HG03575 (cell line): Measurements from ENCODE around the gene ENGASE.

Experiments used
- ATAC-seq: cut with Tn5 transposase; IDR thresholded peaks from one replicate; pipeline ENCODE4 v1.9.1; 2021; ENCODE audit not compliant: unreplicated experiment, insufficient number of reproducible peaks, low FRiP score; ENCODE audit errors: extremely low read depth

ENGASE gene

GRCh38 chr17:79106958-79107357, 32.3 kb downstream of the ENGASE start:
- ATAC-seq = no peak

GRCh38 chr17:79107499-79108231, 33.0 kb downstream of the ENGASE start:
- ATAC-seq = no peak

- no peak for ATAC-seq
Measured at GRCh38 chr17:79108232-79108850, 33.7 kb downstream of the ENGASE start.

GRCh38 chr17:79108870-79109269, 34.2 kb downstream of the ENGASE start:
- ATAC-seq = no peak

GRCh38 chr17:79109584-79109983, 35.0 kb downstream of the ENGASE start:
- ATAC-seq = no peak

- ATAC-seq = no peak
Measured at GRCh38 chr17:79111097-79111496, 36.5 kb downstream of the ENGASE start.

- no peak for ATAC-seq
Measured at GRCh38 chr17:79112471-79112870, 37.8 kb downstream of the ENGASE start.

- no peak for ATAC-seq
Measured at GRCh38 chr17:79113699-79114457, 39.3 kb downstream of the ENGASE start.

- ATAC-seq = no peak
Measured at GRCh38 chr17:79114458-79115301, 40.1 kb downstream of the ENGASE start.

GRCh38 chr17:79115487-79115886, 40.9 kb downstream of the ENGASE start:
- no peak for ATAC-seq

GRCh38 chr17:79116575-79117368, 42.1 kb downstream of the ENGASE start:
- ATAC-seq = no peak

GRCh38 chr17:79117905-79118487, 43.4 kb downstream of the ENGASE start:
- no peak for ATAC-seq

GRCh38 chr17:79118924-79119323, 44.3 kb downstream of the ENGASE start:
- ATAC-seq = no peak

GRCh38 chr17:79120259-79120658, 45.6 kb downstream of the ENGASE start:
- ATAC-seq = no peak

- no peak for ATAC-seq
Measured at GRCh38 chr17:79123988-79124387, 49.4 kb downstream of the ENGASE start.

- ATAC-seq = no peak
Measured at GRCh38 chr17:79124513-79125209, 50.0 kb downstream of the ENGASE start.

GRCh38 chr17:79125503-79125902, 50.9 kb downstream of the ENGASE start:
- ATAC-seq = no peak

- no peak for ATAC-seq
Measured at GRCh38 chr17:79126139-79126538, 51.5 kb downstream of the ENGASE start.
